DMS 273 (cell line): ENCODE results near the gene APLP2.
"Not testable (repeated sequence)": the region's sequence is repeated elsewhere in the genome, so short reads cannot be mapped to it uniquely, and the experiment has no call there.

Source experiments
- DNase-seq: peaks from one replicate; lab custom pipeline; 2025; ENCODE audit not compliant: unreplicated experiment; lab: John Stamatoyannopoulos, UW

The APLP2 gene

DNA sequence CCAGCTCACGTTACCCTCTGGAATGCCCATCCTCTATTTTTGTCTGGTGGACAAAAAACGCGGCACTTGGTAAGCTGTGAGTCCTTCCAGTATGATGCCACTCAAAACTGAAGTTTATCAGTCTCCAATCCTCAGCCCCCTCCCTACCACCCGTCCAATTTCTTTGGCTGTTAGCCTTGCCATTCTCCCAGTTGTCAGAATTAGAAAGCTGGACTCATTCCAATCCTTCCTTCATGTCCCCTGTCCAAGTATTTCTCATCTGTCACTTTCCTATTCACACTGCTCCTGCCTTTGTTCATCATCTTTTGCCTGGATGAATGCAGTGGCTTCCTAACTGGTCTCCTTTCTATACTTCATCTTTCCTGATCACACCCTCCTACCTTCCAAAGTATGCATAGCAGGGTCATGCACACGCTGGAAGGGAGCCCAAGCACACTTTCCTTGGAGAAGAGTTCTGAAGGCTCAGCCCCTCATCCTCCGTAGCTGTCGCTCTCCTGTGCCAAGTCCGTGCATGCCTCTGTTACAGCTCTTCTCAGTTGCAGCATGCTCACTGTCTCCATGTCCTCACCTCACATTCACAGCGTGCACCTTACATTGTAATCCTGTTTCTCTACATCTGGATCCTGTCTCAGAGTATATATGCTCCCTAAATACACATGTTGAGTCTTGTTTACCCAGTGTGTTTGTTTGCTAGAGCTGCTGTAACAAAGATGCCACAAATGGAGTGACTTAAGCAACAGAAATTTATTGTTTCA lies 19.4 kb downstream of the APLP2 start:
- peak; percentile 24 for DNase-seq

DNA sequence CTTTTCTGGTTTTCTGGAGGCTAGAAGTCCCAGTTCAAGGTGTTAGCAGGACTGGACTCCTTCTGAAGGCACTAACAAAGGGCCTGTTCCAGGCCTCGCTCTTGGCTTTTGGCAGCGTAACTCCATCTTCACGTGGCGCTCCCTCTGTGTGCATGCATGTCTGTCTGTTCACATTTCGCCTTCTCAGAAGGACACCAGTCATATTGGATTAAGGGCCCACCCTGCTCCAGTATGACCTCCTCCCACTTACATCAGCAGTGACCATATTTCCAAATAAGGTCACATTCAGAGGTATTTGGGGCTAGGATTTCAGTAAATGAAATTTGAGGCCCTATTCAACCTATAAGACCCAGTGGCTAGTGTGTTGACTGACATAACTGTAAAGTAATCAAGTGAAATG lies 20.0 kb downstream of the APLP2 start:
- no peak for DNase-seq

DNA sequence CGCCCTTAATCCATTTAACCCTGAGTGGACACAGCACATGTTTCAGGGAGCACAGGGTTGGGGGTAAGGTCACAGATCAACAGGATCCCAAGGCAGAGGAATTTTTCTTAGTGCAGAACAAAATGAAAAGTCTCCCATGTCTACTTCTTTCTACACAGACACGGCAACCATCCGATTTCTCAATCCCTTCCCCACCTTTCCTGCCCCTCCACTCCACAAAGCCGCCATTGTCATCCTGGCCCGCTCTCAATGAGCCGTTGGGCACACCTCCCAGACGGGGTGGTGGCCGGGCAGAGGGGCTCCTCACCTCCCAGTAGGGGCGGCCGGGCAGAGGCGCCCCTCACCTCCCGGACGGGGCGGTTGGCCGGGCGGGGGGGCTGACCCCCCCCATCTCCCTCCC lies 20.8 kb downstream of the APLP2 start:
- not testable (repeated sequence) for DNase-seq

DNA sequence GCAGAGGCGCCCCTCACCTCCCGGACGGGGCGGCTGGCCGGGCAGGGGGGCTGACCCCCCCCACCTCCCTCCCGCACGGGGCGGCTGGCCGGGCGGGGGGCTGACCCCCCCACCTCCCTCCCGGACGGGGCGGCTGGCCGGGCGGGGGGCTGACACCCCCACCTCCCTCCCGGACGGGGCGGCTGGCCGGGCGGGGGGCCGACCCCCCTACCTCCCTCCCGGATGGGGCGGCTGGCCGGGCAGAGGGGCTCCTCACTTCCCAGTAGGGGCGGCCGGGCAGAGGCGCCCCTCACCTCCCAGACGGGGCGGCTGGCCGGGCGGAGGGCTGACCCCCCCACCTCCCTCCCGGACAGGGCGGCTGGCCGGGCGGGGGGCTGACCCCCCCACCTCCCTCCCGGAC lies 21.5 kb downstream of the APLP2 start:
- not testable (repeated sequence) for DNase-seq

DNA sequence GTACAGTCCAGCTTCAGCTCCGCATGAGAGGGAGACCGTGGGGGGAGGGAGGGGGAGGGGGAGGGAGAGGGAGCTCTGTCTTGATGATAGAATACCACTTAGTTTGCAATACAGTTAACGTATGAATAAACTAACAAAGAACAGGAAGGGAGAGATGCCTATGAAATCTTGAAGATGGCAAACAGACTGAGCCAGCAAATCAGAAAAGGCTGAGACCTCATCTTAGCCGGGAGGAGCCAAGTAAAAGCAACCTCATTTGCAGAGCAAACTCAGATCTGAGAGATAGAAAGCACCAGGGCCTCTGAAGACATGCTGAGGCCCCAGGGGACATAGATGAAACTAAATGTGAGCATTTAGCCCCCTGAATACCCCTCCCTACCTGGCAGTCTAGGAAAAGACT lies 23.0 kb downstream of the APLP2 start:
- DNase-seq: no peak

DNA sequence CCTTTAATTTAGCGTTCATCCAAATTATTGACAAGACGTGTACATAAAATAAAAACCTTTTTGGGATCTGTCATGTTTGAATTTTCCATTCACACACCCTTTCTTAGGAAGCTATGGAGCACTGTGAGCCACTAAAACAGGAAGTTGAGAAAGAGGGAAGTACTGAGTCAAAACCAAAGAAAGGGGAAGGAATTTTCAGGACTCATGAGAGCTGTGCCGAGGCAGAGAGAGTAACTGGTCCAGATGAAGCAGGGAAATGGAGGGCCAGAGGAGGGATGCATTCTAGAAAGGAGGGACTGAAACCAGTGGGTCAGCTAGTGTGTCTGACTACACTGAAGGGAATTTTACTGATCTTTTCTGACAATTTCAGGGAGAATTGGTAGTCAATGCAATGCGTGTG lies 24.9 kb downstream of the APLP2 start:
- DNase-seq: no peak

DNA sequence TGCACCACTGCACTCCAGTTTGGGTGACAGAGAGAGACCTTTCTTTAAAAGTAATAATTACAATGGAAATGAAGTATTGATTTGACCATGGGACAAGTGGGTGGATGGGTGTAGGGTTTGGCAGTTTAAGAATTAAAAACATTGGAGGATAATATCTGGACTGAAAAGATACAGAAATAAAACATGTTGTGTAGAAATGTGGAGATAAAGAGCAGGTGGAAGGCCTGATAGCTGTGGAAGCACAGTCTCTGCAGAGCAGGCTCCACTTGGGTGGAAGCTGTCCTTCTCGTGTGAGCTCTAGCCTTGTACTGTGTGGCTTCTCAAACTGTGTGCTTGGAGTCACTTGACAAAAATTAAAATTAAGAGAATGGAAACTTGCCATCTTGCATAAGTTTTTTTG lies 25.6 kb downstream of the APLP2 start:
- DNase-seq: no peak

DNA sequence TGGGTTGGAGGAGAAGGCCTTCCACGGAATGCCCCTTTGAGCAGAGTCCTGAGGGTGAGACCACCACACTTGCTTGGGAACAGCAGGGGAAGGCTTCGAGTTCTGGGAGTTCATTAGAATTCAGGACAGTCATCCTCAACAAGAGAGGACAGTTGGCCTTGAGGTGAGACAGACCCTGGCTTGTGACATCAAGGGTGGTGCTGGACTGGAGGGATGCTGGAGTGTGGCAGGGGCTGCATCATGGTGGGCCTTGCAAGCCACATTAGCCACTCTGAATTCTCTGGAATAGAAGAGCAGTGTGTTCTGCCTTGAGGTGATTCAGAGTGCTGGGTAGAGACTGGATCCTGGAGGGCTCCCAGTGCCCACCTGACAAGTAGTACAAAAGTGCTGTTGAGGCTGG lies 26.3 kb downstream of the APLP2 start:
- no peak for DNase-seq

DNA sequence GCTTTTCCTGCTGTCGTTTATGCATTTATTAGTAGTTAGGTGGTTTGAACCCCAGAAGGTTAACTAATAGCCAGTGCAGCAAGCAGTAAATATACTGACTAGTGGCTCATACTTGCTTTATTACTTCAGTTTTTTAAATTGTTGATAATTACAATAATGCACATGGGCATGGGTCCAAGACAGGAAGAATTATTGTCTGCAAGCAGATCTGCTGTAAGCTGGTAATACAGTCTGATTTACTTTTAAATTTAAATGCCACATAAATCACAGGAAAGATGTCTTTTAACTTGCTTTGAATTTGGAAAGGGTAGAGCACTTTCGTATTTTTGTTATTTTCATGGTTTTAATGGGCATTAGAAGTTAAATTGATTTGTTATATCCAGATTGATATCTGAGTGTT lies 27.1 kb downstream of the APLP2 start:
- DNase-seq: no peak

DNA sequence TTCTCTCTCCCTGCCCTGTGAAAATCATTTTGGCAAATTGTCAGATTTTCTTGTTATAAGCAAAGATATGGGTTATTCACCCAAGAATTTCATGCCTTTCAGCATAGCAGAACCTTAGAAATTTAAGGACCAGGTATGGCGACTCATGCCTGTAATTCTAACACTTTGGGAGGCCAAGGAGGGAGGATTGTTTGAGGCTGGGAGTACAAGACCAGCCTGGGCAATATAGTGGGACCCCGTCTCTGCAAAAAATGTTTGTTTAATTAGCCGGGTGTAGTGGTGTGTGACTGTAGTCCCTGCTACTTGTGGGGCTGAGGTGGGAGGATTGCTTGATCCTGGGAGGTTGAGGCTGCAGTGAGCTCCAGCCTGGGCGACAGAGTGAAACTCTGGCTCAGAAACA lies 27.6 kb downstream of the APLP2 start:
- no peak for DNase-seq

DNA sequence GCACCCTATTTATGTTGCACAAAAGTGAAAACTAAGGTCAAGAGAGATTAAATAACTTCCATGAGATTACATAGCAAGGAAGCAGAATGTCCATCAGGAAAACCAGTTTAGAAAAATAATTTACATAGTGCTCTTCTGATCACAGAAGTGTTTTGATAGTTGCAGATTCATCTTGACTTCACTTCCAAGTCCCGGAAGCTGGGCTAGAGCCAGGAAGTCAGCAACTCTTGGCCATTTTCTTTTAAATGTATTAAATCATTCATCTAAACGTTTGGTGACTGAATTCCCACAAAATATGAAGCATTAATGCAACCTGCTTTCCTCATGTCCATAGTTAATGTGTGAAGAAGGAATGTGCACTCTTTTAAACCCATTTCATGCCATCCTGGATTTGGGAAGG lies 29.7 kb downstream of the APLP2 start:
- no peak for DNase-seq

DNA sequence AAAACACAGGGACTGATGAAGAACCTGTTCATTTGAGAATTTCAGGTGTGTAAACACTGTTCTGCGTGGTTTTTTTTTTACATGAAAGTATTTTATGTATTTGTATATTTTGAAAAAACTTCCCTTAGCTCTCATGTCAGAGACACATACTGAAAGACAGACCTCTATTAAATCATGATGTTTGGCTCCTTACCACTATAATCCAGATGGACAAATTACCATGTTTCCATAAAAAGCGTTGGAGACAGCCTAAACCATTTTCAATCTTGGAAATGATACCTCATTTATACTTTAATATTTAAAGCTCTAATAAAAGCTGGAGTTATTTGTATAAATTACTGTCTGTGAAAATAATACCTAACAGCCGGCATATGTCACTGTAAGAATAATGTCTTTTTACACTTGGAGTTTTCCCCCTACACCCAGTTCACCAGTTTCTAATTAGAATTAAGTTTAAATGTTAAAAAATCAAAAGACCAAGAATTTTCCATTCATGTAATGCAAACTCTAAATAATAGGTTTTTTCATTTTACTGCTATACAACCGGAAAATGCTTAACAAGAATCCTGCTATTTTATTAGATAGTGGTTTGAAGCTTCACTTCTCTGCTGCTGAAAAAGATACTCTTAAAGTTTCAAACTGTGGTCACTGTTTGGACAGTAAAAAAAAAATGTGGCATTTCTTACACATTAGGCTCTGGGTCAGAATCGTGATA lies 30.8 kb downstream of the APLP2 start:
- DNase-seq: peak; percentile 10

DNA sequence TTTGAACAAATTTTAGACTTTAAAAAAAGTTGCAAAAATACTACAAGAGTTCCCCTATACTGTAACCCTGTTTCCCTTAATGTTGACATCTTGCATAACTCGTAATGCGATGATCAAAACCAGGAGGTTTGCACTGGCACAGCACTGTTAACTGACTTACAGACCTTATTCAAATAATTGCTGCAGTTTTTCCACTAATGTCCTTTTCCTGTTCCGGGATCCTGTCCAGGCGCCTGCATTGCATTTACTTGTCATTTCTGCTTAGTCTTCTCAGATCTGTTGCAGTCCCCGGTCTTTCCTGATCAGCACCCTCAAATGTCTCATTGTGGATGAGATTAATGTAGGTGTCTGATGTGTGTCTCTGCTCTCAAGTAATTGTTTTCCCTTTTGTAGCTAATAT lies 32.0 kb downstream of the APLP2 start:
- no peak for DNase-seq

DNA sequence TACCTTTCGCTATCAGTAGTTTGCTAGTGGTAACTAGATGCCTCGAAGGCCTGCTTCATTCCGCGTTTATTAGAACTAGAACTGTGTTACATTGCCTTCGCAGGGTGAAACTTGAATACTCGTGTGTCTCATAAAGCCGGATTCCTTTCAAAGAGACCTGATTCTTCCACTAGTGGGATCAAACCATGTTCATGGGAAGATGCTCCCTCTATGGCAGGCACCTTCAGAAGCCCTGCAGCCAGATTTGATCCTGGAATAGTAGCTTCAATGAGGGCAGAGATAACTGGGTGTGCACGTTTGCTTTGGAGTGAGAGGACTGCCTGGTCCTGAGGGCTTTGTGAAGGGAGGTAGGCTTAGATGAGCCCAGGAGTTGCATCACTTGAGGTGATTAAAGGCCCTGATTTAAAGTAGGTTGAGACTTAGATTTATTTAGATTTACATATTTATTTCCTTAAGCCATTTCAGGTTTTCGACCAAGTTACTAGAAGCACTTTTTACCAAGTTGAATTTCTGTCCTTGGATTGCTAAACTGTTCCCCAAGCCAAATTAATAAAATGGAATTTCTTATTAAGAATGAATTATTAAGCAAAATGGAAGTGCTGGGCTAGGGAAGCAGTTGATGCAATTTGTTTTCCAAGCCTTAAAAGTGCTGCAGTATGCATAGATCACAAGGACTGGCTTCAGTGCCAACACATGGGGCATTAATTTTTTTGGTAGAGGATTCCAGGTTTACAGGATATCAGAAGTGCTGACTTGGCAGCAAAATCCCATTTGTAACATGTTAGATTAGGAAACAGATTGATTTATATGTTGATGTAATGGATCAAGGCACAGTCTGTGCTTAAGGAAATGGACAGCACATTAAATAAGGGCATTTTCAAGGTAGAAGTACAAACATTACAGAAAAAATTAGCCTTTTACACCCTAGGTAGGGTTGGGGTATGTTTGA lies 32.9 kb downstream of the APLP2 start:
- peak; percentile 20 for DNase-seq

DNA sequence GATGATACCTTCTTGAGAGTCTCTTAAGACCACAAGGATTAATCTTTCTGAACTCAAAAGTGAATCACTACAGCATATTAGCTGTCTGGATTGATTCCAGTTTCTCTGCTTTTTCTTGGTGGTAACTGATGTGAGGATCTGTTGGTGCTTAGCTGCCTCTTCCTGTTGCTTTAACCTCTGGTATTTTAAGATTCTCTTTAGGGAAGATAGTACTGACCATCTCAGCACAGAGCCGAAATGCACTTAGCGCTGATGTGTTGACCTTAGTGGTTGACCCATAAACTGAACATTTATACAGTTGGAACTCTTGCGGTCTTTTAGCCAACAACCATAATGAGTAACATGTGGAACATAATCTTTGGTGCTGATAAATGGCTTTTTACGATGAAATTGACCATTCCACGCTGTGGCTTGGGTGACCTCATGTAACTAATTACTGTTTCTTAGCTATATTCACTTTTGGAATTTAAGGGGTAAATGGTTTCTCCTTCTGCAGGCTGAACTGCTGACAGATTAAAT lies 33.7 kb downstream of the APLP2 start:
- peak; percentile 33 for DNase-seq

DNA sequence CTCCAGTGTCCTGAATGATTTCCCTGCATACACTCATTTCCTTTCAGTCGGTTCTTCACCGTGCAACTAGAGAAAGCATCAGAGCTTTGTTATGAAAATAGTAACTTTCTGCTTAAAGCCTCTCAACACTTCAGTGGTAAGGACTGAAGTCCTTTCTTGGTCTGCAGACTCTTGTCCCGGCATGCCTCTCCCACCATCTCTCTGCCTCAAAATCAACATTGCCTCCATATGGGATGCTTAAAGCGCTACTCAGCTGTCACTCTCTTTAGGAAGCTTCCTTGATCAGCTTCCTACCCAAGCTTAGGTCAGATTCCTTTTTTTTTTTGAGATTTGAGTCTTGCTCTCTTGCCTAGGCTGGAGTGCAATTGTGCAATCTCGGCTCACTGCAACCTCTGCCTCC lies 36.7 kb downstream of the APLP2 start:
- DNase-seq: no peak

DNA sequence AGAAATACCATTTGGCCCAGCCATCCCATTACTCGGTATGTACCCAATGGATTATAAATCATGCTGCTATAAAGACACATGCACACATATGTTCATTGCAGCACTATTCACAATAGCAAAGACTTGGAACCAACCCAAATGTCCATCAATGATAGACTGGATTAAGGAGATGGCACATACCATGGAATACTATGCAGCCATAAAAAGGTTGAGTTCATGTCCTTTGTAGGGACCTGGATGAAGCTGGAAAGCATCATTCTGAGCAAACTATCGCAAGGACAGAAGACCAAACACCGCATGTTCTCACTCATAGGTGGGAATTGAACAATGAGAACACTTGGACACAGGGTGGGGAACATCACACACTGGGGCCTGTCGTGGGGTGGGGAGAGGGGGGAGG lies 39.0 kb downstream of the APLP2 start:
- not testable (repeated sequence) for DNase-seq

DNA sequence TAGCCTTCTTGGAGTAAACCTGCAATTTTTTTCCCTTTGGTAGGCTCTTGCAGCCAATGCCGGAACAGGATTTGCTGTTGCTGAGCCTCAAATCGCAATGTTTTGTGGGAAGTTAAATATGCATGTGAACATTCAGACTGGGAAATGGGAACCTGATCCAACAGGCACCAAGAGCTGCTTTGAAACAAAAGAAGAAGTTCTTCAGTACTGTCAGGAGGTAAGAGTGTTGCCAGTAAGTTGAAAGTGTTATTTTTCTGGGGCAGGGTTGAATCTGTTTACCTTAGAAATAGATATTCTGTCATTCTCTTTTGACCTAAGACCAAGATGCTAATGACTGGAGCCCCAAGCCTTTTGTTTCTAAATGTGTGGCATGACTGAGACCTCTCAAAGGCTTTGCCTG lies 39.7 kb downstream of the APLP2 start:
- no peak for DNase-seq

DNA sequence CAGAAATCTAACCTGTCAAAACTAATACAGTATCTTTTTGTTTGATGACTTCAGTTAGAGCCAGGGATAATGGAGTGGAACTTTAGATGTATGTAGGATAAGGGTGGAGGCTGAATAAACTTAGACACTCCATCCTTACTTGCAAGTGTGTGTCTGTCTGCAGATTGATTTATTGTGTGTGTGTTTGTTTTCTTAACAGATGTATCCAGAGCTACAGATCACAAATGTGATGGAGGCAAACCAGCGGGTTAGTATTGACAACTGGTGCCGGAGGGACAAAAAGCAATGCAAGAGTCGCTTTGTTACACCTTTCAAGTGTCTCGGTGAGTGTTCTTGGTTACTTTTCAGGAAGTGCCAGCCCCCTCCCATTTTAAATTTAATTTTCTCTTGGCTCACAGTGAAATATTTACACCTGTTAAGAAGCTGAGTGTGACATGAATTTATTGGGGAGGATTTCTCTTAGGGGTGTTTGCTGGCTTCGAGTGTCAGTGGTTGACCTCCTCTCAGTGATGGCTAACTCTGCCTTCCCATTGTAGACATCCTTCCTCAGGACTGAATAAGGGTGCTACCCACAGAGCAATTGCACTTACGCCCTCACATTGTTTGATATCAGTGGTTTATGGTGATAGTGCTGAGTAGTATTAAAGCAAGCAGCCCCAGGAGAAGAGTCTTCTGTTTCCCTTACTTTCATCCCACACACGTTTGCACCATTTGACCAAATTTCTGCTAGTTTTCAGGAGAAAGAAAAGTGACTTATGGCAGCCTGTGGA lies 40.8 kb downstream of the APLP2 start:
- no peak for DNase-seq

DNA sequence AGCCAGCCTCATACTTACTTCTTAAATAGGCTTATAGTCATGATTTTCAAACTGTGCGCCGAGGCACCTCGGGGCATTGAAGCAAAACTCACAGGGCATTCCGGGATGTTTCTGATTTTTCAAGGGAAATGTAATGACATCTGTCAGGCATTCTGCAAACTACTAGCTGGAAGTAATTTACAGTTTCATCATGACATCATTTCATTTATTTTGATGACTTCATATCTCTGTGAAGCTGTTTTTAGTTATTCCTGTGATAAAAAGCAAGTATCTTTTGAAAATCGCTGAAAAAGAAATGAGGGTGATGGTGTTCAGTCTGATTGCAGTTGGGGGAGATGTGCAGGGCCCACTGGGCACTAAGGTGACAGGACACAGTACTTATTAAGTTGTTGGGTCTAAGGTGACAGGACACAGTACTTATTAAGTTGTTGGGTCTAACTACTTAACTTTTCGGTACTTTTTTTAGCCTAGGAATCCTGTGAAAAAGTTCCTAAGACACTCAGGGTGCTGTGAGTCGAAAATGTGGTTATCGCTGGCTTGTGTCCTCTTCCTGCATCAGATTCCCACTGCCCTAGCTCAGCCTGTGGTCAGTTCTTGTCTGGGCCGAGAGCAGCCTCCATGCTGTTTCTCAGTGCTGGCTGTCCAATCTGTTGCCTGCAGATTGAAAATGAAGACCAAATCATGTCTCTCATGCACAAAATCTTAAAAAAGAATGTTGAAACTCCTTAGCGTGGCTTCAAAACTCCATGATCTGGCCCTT lies 42.6 kb downstream of the APLP2 start:
- no peak for DNase-seq
